ENCODE results near the gene PRL.

PRL gene

GRCh38 chr6:22296936-22297335 is at the start of gene PRL:
PRL (minus strand) TSS chr6:22297036; CDS start chr6:22296982, 54 bp downstream.
- no peak for DNase-seq

- DNase-seq, result no peak
Observed at GRCh38 chr6:22343864-22344263, 47.0 kb upstream of the PRL start.

GRCh38 chr6:22334778-22335177 is 37.9 kb upstream of the PRL start:
- no peak for DNase-seq

- DNase-seq, result no peak
Observed at GRCh38 chr6:22333802-22334201, 37.0 kb upstream of the PRL start.

GRCh38 chr6:22332711-22333110 is 35.9 kb upstream of the PRL start:
- DNase-seq, result no peak

GRCh38 chr6:22332216-22332615 is 35.4 kb upstream of the PRL start:
- no peak for DNase-seq

- DNase-seq, result no peak
Observed at GRCh38 chr6:22330941-22331340, 34.1 kb upstream of the PRL start.

- DNase-seq, result no peak
Observed at GRCh38 chr6:22328474-22328873, 31.6 kb upstream of the PRL start.

GRCh38 chr6:22327881-22328280 is 31.0 kb upstream of the PRL start:
- no peak for DNase-seq

GRCh38 chr6:22326500-22326899 is 29.7 kb upstream of the PRL start:
- DNase-seq, result no peak

GRCh38 chr6:22325481-22325880 is 28.6 kb upstream of the PRL start:
- DNase-seq, result no peak

GRCh38 chr6:22323848-22324247 is 27.0 kb upstream of the PRL start:
- no peak for DNase-seq

- DNase-seq, result no peak
Observed at GRCh38 chr6:22322103-22323030, 25.5 kb upstream of the PRL start.

- no peak for DNase-seq
Observed at GRCh38 chr6:22320750-22321149, 23.9 kb upstream of the PRL start.

GRCh38 chr6:22318404-22318803 is 21.6 kb upstream of the PRL start:
- no peak for DNase-seq

- DNase-seq, result no peak
Observed at GRCh38 chr6:22313796-22314195, 17.0 kb upstream of the PRL start.

GRCh38 chr6:22308939-22309338 is 12.1 kb upstream of the PRL start:
- no peak for DNase-seq

GRCh38 chr6:22306741-22307466 is 10.1 kb upstream of the PRL start:
- no peak for DNase-seq

- DNase-seq, result no peak
Observed at GRCh38 chr6:22302838-22303237, 6.0 kb upstream of the PRL start.

GRCh38 chr6:22300273-22300998 is 3.6 kb upstream of the PRL start:
- no peak for DNase-seq

GRCh38 chr6:22298475-22298890 is 1.6 kb upstream of the PRL start:
- no peak for DNase-seq

- DNase-seq, result no peak
Observed at GRCh38 chr6:22296067-22296466, 769 bp downstream of the PRL start.

GRCh38 chr6:22295145-22295544 is 1.7 kb downstream of the PRL start:
- DNase-seq, result peak; percentile 12

Measured in NCI-H1436 (cell line).